Renal pelvis (tissue), 4 donors: ENCODE data around the gene DYNLT4. TPM values are rescaled to one million over a fixed set of nuclear protein-coding genes. Genes with fewer than 3 reads are reported as not detected.
"Not testable (repeated sequence)": the region's sequence is repeated elsewhere in the genome, so short reads cannot be mapped to it uniquely, and the experiment has no call there.

Source experiments
- DNase-seq: peaks from one replicate; pipeline ENCODE4 v3.0.0-alpha.2; 2013
- polyA plus RNA-seq, 3 donors: library from polyadenylated mRNA; unstranded; fragments of 120-200 nt; gene quantifications; one replicate each; pipeline ENCODE4 v1.2.1, GENCODE V29; 2013; ENCODE audit not compliant: insufficient read length in 3 of 3

The DYNLT4 gene
- polyA plus RNA-seq, 3 donors = 0.19 to 0.42 TPM; not detected in 1

GRCh38 chr1:44775078-44775929 lies 31.8 kb downstream of the DYNLT4 start, which contains the start of gene RPS8:
Gene RPS8, plus strand, starts transcription at chr1:44775540. Its CDS starts 57 bp downstream, at chr1:44775597.
- DNase-seq = peak; percentile 96

DNA sequence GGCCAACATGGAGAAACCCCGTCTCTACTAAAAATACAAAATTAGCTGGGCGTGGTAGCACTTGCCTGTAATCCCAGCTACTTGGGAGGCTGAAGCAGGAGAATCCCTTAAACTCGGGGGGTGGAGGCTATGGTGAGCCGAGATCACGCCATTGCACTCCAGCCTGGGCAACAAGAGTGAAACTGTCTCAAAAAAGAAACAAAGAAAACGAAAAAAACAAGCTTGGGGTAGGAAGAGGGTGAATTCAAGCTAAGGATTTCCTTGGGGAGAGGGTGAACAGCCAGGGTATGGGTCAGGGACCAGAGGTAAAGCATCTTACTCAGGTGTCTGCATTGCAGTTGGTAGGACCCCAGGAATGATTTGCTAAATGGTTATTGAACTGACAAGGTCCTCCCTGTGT lies 40.7 kb downstream of the DYNLT4 start:
- not testable (repeated sequence) for DNase-seq

- DNase-seq = no peak
These were observed 46.3 kb downstream of the DYNLT4 start for GRCh38 chr1:44760876-44761275.

- no peak for DNase-seq
These were observed 48.1 kb downstream of the DYNLT4 start for GRCh38 chr1:44759077-44759476.

GRCh38 chr1:44757420-44757819 lies 49.7 kb downstream of the DYNLT4 start:
- no peak for DNase-seq

Other genes starting within 250 kb of the DYNLT4 start
- gene TMEM53, start 132.9 kb downstream of the DYNLT4 start, polyA plus RNA-seq = 10 to 100 TPM; 13.3 to 17.0 (median 15.7) TPM
- gene ARMH1, start 132.6 kb downstream of the DYNLT4 start, polyA plus RNA-seq = 1 to 10 TPM; 5.0 to 9.0 (median 8.1) TPM
- not detected for gene RNU5D-1, start 76.2 kb downstream of the DYNLT4 start, polyA plus RNA-seq
- gene KIF2C, start 67.5 kb downstream of the DYNLT4 start, polyA plus RNA-seq = 10 to 100 TPM; 27.0 to 30.8 (median 28.1) TPM
- gene RPS8, start 31.8 kb downstream of the DYNLT4 start, polyA plus RNA-seq = 1,000 to 10,000 TPM; 1,996 to 2,548 (median 2,324) TPM
- gene BEST4, start 19.2 kb downstream of the DYNLT4 start, polyA plus RNA-seq = 1 to 10 TPM; 1.1 to 1.3 (median 1.1) TPM
- 10 to 100 TPM in 1 of 3 donors, 1 to 10 TPM in 2; 6.2 to 10.1 (median 7.7) TPM for gene PLK3, start 7.0 kb downstream of the DYNLT4 start, polyA plus RNA-seq
- gene BTBD19, start 1.2 kb upstream of the DYNLT4 start, polyA plus RNA-seq = 10 to 100 TPM; 10.5 to 22.8 (median 22.7) TPM
- gene PTCH2, start 35.9 kb upstream of the DYNLT4 start, polyA plus RNA-seq = 1 to 10 TPM; 5.4 to 7.7 (median 6.9) TPM
- gene EIF2B3, start 179.2 kb upstream of the DYNLT4 start, polyA plus RNA-seq = 10 to 100 TPM; 30.3 to 35.5 (median 34.0) TPM
- 10 to 100 TPM; 33.4 to 38.1 (median 34.9) TPM for gene HECTD3, start 204.0 kb upstream of the DYNLT4 start, polyA plus RNA-seq
- 100 to 1,000 TPM; 107 to 111 (median 109) TPM for gene UROD, start 204.9 kb upstream of the DYNLT4 start, polyA plus RNA-seq